ENCODE data around the gene NRXN2.

NRXN2 gene

DNA sequence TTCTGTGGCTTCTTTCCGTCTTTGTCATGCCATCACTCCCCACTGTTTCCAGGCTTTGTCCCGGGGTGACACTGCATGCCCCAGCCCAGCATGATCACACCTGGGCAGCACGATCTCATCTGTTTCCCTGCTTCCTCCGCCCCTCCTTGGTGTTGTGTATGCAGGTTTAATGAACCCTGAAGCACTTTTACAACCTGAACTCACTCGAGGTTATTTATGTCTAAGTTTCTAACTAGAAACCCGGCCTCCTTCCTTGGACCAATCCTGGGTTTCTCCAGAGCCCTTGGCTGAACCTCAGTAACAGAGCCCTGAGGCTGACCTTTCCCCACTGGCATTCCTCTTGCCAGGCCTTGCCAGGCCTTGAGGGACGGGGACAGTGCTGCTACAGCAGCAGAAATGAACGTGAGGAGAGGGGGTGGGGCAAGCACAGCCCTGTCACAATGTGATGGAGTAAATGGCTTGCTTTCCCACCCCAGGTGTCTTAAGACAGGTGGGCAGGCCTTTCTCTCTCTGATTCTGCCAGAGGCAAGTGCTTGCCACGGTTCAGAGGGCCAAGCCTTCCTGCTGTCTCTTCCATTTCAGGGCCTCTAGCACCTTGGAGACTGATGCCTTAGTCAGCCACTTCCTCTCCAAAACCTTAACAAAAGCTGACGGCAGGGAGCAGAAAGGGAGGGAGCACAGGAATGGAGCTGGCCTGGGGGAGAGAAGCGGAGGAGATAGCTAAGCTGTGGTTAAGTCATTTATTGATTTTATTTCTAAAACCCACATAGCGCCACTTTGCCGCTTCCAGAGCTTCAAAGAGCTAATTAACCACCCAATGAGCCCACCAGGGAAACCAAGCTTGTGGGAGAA lies 39.9 kb upstream of the NRXN2 start (continued):
- TF ChIP-seq ZNF571 (tag by site-specific recombination; IDR thresholded peaks at IDR 0.05) (no peak), ZXDB (tag by site-specific recombination; IDR thresholded peaks at IDR 0.05) (no peak), ZNF391 (tag by site-specific recombination; IDR thresholded peaks at IDR 0.05; ENCODE audit: borderline replicate concordance, low read depth) (no peak), ZNF623 (tag by site-specific recombination; IDR thresholded peaks at IDR 0.05) (no peak), ZNF16 (tag by site-specific recombination; IDR thresholded peaks at IDR 0.05; ENCODE audit: low read depth) (no peak), ZBTB1 (tag by site-specific recombination; IDR thresholded peaks at IDR 0.05) (no peak), ZNF792 (tag by site-specific recombination; IDR thresholded peaks at IDR 0.05) (no peak), SCRT2 (tag by site-specific recombination; IDR thresholded peaks at IDR 0.05) (no peak), ZNF23 (tag by site-specific recombination; IDR thresholded peaks at IDR 0.05; ENCODE audit: borderline replicate concordance) (no peak), ZNF530 (tag by site-specific recombination; IDR thresholded peaks at IDR 0.05; ENCODE audit: low read depth) (no peak), REPIN1 (tag by site-specific recombination; IDR thresholded peaks at IDR 0.05; ENCODE audit: low read depth) (no peak), GFI1B (tag by site-specific recombination; IDR thresholded peaks at IDR 0.05) (no peak), MZF1 (tag by site-specific recombination; IDR thresholded peaks at IDR 0.05; ENCODE audit: borderline replicate concordance) (no peak), ZNF112 (tag by site-specific recombination; IDR thresholded peaks at IDR 0.05) (no peak)
- TF ChIP-seq, protein P1, sequence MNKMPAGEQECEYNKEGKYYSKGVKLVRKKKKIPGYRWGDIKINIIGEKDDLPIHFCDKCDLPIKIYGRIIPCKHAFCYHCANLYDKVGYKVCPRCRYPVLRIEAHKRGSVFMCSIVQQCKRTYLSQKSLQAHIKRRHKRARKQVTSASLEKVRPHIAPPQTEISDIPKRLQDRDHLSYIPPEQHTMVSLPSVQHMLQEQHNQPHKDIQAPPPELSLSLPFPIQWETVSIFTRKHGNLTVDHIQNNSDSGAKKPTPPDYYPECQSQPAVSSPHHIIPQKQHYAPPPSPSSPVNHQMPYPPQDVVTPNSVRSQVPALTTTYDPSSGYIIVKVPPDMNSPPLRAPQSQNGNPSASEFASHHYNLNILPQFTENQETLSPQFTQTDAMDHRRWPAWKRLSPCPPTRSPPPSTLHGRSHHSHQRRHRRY (tag by site-specific recombination; IDR thresholded peaks at IDR 0.05), result no peak
- TF ChIP-seq, protein P2, sequence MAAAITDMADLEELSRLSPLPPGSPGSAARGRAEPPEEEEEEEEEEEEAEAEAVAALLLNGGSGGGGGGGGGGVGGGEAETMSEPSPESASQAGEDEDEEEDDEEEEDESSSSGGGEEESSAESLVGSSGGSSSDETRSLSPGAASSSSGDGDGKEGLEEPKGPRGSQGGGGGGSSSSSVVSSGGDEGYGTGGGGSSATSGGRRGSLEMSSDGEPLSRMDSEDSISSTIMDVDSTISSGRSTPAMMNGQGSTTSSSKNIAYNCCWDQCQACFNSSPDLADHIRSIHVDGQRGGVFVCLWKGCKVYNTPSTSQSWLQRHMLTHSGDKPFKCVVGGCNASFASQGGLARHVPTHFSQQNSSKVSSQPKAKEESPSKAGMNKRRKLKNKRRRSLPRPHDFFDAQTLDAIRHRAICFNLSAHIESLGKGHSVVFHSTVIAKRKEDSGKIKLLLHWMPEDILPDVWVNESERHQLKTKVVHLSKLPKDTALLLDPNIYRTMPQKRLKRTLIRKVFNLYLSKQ (tag by site-specific recombination; IDR thresholded peaks at IDR 0.05; ENCODE audit: borderline replicate concordance), result no peak
- TF ChIP-seq, protein P3, sequence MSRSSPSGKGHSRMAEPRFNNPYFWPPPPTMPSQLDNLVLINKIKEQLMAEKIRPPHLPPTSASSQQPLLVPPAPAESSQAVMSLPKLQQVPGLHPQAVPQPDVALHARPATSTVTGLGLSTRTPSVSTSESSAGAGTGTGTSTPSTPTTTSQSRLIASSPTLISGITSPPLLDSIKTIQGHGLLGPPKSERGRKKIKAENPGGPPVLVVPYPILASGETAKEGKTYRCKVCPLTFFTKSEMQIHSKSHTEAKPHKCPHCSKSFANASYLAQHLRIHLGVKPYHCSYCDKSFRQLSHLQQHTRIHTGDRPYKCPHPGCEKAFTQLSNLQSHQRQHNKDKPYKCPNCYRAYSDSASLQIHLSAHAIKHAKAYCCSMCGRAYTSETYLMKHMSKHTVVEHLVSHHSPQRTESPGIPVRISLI (tag by site-specific recombination; IDR thresholded peaks at IDR 0.05), result no peak

DNA sequence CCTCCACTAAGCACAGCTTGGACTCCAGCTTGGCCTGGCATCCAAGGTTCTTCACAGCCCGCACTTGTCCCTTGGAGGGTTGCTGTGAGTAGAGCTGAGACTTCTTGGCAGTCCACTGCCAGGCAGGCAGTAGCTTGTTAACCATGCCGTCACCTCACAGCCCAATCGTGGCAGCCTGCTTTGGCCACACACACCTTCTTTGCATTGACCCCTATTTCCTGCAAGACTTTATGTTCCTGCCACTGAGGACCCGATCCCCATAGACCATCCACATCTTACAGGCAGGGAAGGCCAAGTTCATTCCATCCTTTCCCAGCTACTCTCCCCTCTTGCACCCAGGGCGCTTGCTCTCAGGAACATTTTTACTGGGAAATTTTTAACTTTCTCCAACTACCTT lies 39.3 kb upstream of the NRXN2 start:
- TF ChIP-seq ZNF600 (tag by site-specific recombination; IDR thresholded peaks at IDR 0.05), result peak; percentile 42; the same call in 1 of the 2 replicates
- TF ChIP-seq ZNF394 (tag by site-specific recombination; IDR thresholded peaks at IDR 0.05; ENCODE audit: borderline replicate concordance), result peak; percentile 32; the same call in 1 of the 2 replicates
- TF ChIP-seq ZNF548 (tag by site-specific recombination; IDR thresholded peaks at IDR 0.05), result no peak
- TF ChIP-seq ZNF48 (tag by site-specific recombination; IDR thresholded peaks at IDR 0.05), result no peak
- TF ChIP-seq ZNF544 (tag by site-specific recombination; IDR thresholded peaks at IDR 0.05), result no peak
- TF ChIP-seq ZNF2 (tag by site-specific recombination; IDR thresholded peaks at IDR 0.05), result 0 out of 2 replicates have a peak, but pooled peaks have one; percentile 2
- no peak for TF ChIP-seq RBAK (tag by site-specific recombination; IDR thresholded peaks at IDR 0.05)
- H3K27ac ChIP-seq (ENCODE audit: extremely low read depth, low read depth, low read length), result no peak overlapping the region
- no peaks in the 10 kb centered on the region for H3K9me3 ChIP-seq (ENCODE audit: control insufficient read depth, insufficient read depth, low read depth, low read length)
- ChIA-PET POLR2A (interaction anchor here (1.2 to 5.8 kb wide), 3 partner anchors 15 to 74 kb away, joined by 4 to 42 read pairs (median 4); partner anchors contain the start of gene SF1), CTCF (interaction anchor here (0.6 to 4.0 kb wide), 3 partner anchors 15 to 143 kb away, joined by 3 to 22 read pairs (median 7); partner anchors contain the start of gene RASGRP2)
- H3K4me3 ChIP-seq (ENCODE audit: low read depth, low read length), result no peak overlapping the region
- H3K36me3 ChIP-seq (ENCODE audit: control insufficient read depth in 2 of 2, insufficient read depth in 1 of 2, low read length in 2 of 2), result peaks cover 0 to 54% of the 10 kb centered on the region in 2 experiments; a peak in 2 of 3 replicates
- peaks cover 7% of the 10 kb centered on the region for H3K4me1 ChIP-seq (ENCODE audit: control insufficient read depth, insufficient read depth, low read length)
